Activated CD4-positive, alpha-beta T cell treated with anti-CD3 and anti-CD28 coated beads, Interleukin-2, amount 50 U/mL, for 16 hours (primary cell): Measurements from ENCODE around the gene SEMA5A.
"Not testable (repeated sequence)": the region's sequence is repeated elsewhere in the genome, so short reads cannot be mapped to it uniquely, and the experiment has no call there.

Experiments
- DNase-seq: peaks from one replicate; pipeline ENCODE4 v3.0.0-alpha.2; 2020

SEMA5A gene

GRCh38 chr5:9431496-9432258, 114.2 kb downstream of the SEMA5A start:
- DNase-seq, result no peak

GRCh38 chr5:9431151-9431495, 114.8 kb downstream of the SEMA5A start:
- DNase-seq, result no peak

- DNase-seq, result no peak
These were observed 115.6 kb downstream of the SEMA5A start for GRCh38 chr5:9430306-9430705.

- no peak for DNase-seq
These were observed 116.1 kb downstream of the SEMA5A start for GRCh38 chr5:9429691-9430215.

GRCh38 chr5:9428272-9428671, 117.6 kb downstream of the SEMA5A start:
- DNase-seq, result no peak

GRCh38 chr5:9425710-9426109, 120.2 kb downstream of the SEMA5A start:
- no peak for DNase-seq

GRCh38 chr5:9423571-9423970, 122.3 kb downstream of the SEMA5A start:
- DNase-seq, result no peak

- DNase-seq, result no peak
These were observed 124.0 kb downstream of the SEMA5A start for GRCh38 chr5:9421884-9422283.

GRCh38 chr5:9419794-9420193, 126.1 kb downstream of the SEMA5A start:
- no peak for DNase-seq

GRCh38 chr5:9415566-9415965, 130.3 kb downstream of the SEMA5A start:
- DNase-seq, result no peak

- DNase-seq, result no peak
These were observed 130.8 kb downstream of the SEMA5A start for GRCh38 chr5:9415091-9415490.

GRCh38 chr5:9411142-9411541, 134.7 kb downstream of the SEMA5A start:
- DNase-seq, result no peak

- no peak for DNase-seq
These were observed 136.4 kb downstream of the SEMA5A start for GRCh38 chr5:9409413-9409960.

- no peak for DNase-seq
These were observed 136.9 kb downstream of the SEMA5A start for GRCh38 chr5:9408964-9409363.

- DNase-seq, result peak; percentile 16
These were observed 140.6 kb downstream of the SEMA5A start for GRCh38 chr5:9405196-9405754.

GRCh38 chr5:9401786-9402472, 143.9 kb downstream of the SEMA5A start:
- DNase-seq, result no peak

GRCh38 chr5:9399783-9400182, 146.1 kb downstream of the SEMA5A start:
- DNase-seq, result not testable (repeated sequence)

- no peak for DNase-seq
These were observed 146.8 kb downstream of the SEMA5A start for GRCh38 chr5:9399094-9399493.

GRCh38 chr5:9398227-9398626, 147.6 kb downstream of the SEMA5A start:
- DNase-seq, result no peak

GRCh38 chr5:9396285-9396770, 149.5 kb downstream of the SEMA5A start:
- no peak for DNase-seq

- DNase-seq, result no peak
These were observed 150.2 kb downstream of the SEMA5A start for GRCh38 chr5:9395706-9396105.

GRCh38 chr5:9394221-9394620, 151.7 kb downstream of the SEMA5A start:
- DNase-seq, result no peak

GRCh38 chr5:9392625-9393024, 153.2 kb downstream of the SEMA5A start:
- DNase-seq, result no peak

- DNase-seq, result no peak
These were observed 154.8 kb downstream of the SEMA5A start for GRCh38 chr5:9391080-9391479.
